DMS53 (cell line): Measurements from ENCODE around the gene TXNDC11.

ENCODE experiments used
- DNase-seq: peaks from one replicate; lab custom pipeline; 2025; lab: John Stamatoyannopoulos, UW

The TXNDC11 gene

DNA sequence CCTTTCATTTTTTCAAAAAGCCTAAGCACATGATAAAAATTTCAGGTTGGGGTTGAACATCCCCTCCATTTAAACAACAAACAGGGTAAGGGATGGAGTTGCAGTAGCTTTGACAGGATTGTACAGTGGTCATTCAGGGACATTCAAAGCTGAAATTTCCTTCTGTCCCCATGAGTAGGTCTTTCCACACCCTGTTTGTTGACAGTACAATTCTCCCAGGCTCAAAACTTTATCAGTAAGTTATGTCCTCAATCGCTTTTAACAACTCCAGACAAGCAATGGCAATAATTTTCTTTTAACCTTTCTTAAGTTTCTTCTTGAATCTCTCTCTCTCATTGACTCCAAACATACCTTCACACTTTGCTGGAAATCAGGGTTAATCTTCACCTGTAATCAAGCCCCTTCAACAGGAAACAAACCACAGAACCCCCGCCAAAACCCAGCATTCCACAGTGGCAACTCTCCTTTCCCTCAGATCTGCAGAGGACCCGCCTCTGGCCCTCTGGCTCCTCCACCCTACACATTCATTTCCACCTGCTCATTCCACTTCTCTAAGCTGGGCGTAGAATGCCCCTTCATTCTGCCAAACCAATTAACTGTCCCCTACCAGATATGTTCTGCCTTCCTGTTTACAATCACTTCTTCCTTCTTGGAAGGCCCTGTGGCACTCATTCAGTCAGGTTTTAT lies 20.7 kb downstream of the TXNDC11 start:
- DNase-seq: no peak

DNA sequence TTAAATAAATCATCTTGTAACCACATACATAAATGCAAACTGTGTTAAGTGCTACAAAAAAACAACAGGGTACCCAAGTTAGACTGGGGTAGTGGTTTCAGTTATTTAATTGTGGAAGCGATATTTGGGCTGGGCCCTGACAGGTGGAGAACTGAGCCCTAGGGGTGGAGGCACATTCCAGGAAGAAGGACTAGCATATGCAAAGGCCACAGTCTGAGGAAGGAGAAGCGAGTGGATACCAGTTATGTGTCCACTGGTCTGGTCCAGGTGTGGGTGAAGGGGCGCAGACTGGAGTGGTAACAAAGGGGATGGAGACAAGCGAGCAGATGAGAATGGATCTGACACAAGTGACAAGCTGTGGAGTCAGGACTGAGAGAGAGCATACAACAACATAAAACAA lies 22.9 kb downstream of the TXNDC11 start:
- DNase-seq: no peak

DNA sequence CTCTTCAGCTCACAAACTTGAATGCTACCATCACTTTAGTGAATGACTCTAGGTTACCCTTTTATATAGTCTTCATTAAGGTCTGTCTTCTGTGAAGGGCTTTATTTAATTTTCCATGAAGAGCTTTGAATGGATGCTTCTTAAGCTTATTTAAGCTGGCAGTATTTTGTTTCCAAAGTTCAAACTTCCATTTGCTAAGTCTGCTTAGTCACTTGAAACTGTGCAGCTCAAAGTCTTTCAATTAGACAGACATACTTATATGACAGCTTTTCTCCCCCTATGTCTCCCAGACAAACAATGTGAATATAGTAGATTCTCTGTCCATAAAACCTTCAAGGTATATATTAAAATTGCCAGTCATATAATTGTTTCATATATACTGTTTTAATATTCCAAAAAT lies 23.5 kb downstream of the TXNDC11 start:
- DNase-seq: no peak

DNA sequence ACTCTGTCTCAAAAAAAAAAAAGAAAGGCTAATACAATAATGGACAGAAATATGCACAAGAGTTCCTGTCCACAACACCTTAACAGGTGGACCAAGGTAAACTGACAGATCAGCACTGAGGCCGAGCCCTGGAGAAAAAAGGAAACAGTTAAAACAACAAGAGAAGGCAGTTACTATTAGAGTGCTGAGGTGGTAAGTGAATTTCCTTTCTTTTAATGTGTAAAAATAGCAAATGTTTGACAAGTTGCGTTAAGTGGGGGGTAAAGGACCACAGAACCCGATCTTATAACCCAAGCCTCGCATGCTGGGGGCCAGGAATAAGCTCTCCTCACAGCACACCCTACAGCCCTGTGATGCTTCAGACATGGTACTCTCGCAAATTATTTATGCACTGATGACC lies 24.8 kb downstream of the TXNDC11 start:
- no peak for DNase-seq

DNA sequence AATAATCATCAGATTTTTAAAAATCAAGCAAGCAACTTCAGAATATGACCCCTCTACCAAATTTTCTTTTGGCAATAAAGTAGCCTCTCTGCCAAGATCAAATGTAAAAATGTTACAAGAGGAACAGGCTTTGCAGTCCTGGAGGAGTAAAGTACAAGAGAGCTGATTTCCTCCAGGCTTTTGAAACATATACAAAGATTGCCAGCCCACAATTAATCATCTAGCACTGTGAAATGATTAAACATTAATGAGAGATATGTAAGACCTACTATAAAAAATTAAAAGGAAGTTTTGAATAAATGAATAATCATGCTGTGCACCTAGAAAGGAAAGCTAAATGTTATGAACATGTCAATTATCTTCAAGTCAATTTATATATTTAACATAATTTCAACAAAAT lies 26.3 kb downstream of the TXNDC11 start:
- no peak for DNase-seq

DNA sequence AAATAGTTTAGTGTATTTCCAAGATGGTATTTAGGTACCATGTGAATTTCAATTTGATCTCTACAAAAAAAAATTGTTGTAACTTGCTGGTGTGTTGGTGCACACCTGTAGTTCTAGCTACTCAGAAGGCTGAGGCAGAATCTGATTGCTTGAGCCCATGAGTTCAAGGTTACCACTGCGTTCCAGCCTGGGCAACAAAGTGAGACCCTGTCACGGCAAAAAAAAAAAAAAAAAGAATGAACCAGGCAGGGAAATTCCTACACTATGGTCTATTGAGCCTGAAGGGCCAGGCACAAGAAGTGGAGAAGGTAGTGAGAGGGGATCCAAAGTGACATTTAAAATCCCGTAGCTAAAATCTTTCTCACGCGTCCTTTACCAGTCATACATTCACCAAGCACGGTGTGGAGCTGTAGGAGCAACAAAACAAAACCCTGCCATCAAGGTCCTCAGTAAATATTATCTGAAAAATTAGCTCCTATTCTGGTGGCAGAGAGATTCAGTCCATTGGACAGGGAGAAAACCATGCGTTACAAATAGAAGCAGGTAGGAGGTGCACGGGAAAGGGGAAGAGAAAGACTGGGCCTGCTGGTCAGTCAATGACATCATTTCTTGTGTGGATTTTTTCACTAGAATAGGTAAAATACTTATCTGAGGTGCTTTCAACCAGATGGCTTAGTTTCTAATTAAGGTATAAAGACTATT lies 27.3 kb downstream of the TXNDC11 start:
- peak; percentile 14 for DNase-seq

DNA sequence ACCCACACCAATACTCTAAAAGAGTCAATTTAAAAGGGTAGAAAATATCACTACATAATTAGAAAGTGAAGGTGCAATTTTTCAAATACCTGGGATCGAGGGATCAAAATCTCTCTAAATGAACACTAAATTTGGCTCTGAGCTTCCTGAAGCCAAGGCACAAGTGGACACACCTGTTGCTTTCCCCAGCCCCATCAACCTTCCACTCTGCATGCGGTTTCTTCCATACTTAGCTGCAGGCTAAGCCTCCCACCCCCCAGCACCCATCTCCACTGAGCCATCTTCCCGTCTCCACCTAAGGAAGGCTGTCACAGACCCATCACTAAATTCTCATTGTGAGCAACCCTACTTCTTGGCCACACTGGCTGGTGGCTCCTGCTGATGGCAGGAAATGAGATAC lies 30.5 kb downstream of the TXNDC11 start:
- DNase-seq: no peak

DNA sequence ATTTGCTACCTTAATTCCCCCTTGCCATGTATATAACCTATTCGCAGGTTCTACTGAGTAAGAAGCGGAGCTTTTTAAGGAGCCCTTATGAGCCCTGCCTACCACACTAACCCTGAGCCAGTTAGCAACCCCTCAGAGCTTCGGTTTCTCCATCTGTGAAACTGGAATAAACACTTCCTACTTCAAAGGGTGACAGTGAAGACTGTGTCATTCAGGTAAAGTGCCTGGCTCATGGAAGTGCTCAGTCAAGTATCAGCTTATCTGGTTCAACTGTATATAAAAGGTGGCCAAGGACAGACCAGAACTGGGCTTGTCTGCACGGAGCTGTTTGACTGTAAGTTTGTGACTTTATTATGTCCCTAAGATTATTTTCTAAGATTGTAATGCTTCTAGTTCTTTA lies 31.0 kb downstream of the TXNDC11 start:
- no peak for DNase-seq

DNA sequence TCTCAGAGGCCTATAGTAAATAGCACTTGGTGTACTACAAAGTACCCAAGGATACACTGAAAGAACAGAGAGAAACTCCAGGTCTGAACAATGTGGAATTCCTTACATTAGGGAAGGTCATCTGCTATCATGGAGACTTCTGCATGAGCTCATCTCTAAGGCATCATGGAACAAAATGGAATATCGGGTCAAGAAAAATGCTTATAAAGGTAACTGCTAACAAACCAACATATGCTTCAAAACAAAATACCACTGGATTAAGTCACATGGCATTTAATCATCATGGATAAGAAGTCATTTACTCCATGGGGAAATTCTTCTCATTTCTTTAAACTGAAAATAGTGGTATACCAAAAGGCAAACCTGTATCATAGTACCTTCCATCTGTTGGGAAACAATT lies 34.2 kb downstream of the TXNDC11 start:
- no peak for DNase-seq

DNA sequence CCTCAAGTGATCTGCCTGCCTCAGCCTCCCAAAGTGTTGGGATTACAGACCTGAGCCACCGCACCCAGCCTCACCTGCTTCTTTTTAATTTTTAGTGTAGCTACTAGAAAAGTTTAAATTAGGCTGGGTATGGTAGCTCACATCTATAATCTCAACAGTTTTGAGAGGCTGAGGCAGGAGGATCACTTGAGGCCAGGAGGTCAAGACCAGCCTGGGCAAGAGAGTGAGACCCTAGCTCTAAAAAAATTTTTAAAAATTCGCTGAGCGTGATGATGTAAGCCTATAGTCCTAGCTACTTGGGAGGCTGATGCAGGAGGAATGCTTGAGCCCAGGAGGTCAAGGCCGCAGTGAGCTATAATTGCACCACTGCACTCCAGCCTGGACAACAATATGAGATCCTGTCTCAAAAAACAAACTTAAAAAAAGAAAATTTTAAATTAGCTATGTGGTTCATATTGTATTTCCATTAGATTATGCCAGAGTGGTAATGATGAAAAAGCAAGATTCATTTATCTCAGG lies 34.9 kb downstream of the TXNDC11 start:
- DNase-seq: no peak

DNA sequence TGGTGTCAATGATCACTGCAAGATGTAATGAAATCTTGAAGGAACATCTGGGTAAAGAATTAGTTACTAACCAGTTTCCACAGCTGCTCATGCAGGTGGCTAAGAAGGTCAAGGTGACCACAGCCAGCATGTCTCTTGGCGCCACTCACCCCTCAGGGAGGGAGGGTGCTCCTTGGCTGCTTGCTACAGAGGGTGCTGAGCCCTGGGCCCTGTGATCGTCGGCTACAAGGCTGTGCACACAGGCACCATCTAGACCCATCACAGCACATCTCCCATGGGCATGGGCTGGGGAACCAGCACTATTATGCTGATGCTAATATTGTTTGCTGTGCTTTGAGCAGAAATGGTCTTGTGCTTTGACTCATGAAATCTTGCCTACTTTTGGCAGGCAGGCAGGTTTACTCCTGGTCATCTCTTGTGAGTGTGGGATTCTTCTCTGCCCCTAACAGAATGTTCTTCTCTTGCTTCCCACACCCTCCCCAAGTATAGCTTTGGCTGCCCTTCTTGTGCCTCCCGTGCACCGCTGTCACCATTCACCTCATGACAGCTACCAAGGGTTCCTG lies 36.4 kb downstream of the TXNDC11 start:
- DNase-seq: no peak

DNA sequence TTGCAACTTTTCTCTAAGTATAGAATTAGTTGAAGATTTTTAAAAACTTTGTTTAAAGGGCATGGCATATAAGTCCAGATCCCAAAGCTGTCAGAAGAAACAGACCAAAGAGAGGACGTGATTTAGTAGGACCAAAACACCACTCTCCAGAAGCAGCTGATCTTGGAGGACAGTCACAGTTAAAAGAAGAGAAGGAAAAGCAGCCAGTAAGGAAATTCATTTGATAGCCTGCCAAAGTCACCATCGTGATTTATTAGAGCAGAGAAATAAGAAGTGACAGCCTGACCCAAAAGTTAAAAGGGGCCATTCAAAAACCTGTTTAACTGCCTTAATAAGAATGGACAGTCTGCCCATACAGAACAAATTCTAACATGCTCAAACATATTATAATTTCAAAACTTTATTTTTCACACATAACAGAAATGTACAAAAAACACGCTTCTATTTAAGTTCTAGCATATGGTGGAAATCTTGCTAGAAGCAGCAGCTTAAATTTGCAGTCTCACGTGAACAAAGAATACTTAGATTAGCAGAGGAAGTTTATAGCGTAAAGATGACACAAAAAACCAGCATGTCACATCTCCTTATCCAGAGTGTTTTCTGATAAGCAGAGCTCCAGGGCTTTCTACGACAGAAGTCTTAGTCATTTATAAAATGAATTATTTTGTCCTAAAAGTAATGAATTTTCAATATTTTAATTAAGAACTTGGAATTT lies 37.2 kb downstream of the TXNDC11 start:
- DNase-seq: no peak

DNA sequence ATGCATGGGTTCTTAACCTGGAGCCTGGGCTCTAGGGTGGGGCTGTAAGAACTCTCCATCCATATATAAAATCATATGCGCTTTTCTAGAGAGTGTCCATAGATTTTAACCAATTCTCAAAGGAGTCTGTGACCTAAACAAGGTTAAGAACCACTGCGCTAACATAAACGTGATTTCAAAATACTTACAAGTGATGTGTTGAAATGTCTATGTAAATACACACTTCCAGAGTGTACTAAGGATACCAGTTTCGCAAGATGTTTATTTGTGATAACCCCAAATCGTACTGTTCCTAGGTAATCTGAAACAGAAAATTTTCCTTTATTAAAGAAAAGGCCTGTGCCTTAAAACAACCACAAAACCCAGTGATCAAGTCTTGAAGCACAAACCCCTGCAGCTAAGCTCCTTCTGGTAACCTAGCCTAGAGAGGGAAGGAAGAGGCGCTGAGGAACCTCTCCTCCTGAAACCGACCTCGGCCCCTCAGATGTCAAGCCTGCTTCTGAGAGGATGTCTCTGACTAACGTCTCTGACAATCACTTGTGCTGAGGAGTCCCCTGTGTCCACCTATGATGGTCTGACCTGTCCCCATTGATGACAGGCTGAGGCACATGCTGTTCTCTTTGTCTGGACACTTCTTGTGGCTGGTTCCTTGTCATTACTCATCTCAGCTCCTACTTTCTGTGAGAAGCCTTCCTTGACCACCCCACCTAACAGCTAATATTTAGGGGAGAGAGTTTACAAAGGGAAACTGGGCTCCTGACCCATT lies 42.2 kb downstream of the TXNDC11 start:
- DNase-seq: no peak

DNA sequence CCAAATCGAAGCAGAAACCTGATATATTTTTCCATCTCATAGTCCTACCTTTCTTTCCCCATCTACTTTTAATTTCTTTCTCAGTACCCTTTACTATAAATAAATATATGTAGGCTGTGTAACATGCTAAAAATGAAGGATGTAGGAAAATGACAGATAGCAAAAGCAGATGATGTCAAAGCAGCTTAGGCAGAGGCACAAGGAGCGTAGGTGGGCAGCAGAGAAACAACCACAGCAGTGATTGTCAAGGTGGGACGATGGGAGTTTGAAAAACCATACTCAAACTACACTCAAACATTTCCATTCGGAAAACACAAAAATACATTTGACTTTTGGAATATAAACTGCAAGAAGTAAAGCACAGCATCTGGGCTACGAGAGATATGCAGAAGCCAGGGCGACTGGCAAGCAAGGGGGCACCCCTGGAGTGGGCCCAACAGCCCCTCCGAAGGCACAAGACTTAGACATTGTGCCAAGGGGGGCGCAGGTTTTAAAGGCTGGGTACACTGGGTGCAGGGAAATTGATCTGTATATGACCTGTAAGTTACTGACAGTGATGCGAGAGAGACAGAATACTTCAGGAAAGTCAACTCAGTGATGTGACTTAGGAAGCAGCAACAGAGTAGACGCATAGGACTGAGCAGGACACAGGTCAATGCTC lies 43.3 kb downstream of the TXNDC11 start:
- no peak for DNase-seq

DNA sequence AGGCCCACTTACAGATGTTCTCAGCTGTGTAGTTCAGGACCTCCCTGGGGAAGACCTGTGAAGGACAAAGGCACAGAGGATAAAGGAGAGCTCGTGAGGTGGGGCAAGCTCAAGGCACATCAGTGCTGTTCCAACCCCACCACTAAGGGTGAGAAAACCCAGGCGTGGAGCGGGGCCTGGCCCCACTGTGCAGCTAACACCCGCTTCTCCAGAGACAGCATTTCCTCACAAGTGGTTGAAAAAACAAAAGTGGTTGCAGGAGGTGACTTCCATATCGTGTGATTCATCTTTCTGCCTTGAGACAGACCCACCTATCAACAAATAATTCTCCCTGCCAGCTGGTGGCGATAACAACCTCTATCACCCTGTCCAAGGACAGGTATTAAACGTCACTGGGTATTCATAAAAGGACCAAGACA lies 44.4 kb downstream of the TXNDC11 start:
- DNase-seq: peak; percentile 15

DNA sequence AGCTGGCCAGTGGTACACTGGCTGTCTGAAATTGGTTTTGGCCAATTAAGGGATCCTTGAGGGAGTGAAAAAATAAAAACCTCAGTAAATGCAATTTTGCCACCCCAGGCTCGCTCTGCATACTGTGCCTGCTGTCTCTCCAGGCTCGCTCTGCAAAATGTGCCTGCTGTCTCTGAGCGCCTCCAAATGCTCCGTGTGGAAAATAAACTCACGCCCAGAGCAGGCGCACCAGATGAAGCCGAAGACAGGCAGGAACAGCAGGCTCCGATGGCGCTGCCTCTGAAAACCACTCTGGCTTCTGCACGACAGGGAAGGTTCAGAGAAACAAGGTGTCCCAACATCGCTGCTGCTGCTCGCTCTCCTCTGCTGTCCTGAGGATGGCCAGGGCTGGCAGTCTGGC lies 45.3 kb downstream of the TXNDC11 start:
- DNase-seq: no peak

DNA sequence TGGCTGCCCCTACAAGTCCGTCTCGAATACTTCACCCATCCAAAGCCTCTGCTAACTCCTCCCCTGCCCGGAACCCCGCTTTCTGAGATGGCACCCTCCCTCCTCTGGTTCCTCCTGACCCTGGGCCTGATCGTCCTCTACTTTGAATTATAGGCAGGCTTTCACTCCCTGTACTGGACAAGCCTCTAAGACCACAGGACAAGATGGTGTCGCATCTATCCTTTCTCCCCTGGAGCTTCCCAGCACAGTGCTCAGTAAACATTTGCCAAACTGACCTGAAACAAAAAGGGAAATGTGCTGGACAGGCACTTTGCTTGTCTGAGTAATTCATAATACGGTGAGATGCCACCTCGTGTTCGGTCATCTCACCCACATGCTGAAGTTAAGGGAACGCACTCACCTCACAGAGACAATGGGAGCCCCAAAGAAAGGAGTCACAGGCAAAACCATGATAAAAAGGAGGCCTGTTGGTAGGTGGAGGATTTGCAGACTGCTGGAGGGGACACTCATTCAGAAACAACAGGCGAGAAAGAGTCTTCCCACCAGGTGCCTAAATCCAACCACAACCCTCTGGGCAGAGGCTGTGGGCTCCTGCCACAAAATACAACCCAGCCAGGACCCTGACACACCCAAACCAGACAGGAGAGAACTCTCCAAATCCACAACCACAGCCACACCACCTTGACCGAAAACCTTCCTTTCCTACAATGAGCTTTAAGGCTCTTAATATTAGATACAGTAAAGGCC lies 46.2 kb downstream of the TXNDC11 start:
- DNase-seq: no peak

DNA sequence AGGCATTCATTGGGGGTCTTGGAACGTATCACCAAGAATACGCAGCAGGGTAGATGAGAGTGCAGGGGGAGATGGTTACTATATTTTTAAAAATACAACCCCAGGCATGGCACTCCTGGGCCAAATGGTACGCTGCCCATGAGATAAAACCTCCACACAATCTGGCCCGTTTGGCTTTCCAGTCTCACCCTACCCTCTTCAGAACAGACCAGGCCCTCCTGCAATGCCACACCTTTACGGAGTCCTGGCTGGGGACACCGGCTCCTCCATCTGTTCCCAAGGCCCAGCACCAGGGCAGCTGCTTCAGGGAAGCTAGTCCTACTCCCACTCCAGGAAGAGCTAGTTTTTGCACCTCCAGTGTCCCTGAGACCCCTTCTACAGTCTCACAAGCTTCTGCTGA lies 50.0 kb downstream of the TXNDC11 start:
- no peak for DNase-seq

DNA sequence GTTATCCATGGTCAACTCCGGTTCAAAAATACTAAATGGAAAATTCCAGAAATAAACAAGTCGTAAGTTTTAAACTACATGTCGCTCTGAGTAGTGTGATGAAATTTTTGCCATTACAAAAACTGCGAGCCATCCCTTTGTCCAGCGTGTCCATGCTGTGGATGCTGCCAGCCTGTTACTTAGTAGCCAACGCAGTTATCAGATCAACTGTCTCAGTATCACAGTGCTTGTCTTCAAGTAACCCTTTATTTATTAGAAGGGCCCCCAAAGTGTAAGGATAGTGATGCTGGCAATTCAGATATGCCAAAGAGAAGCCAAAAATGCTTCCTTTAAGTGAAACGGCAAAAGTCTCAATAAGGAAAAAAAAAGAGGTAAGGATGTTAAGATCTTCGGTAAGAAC lies 50.5 kb downstream of the TXNDC11 start:
- no peak for DNase-seq

DNA sequence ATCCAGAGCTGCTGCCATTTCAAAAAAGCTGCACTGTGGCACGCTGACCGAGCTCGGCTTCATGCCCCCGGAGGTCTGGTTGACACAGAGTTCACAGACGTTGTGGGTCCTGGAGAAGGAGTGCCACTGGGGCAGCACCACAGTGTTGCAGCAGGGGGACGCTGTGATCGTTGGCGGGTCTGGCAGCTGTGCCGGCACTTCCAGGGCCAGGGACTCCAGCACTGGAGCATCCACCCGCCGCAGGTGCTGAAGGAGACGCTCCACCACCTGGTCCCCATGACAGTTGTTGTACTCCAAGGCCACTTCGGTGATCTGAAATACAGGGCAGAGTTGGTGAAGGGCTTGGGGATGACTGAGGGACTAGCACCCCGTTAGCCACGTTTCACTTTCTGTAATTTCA lies 50.9 kb downstream of the TXNDC11 start:
- no peak for DNase-seq

DNA sequence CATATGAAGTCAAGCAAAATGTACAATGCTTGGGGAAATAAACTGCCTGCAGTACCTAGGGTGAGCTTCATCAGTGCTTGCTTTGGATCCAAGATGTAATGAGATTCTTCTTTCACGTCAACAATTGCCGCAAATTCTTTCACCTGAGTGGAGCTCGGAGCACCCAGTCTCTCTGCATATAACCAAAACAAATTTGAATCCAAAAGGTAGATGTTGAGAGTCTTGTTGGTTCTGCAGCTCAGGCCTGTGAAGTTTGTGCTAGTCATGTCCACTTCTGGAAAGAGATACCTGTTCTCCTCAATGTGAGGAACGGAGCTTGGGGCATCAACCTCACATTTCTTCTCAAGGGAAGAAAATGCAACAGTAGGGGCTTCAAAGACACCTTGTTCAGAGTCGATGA lies 51.4 kb downstream of the TXNDC11 start:
- DNase-seq: no peak
